Breast epithelium (tissue), 3 donors: ENCODE results near the gene DNAJB4.

Experiments used
- CTCF ChIP-seq, 3 donors: fragments of 450-650 bp; IDR thresholded peaks; one replicate each; pipeline ENCODE4 v1.5.1; 2016 to 2017; ENCODE audit warnings: antibody characterized with exemption in 3 of 3, mild to moderate bottlenecking in 3 of 3, moderate library complexity in 3 of 3
- POLR2A ChIP-seq: fragments of 450-650 bp; IDR thresholded peaks from one replicate; pipeline ENCODE4 v1.6.1; 2016; ENCODE audit warnings: antibody characterized with exemption, mild to moderate bottlenecking, moderate library complexity

GRCh38 chr1:77976433-77977076 lies 28.2 kb upstream of the DNAJB4 start:
- no peak for TF ChIP-seq CTCF (IDR thresholded peaks at IDR 0.05)
- TF ChIP-seq POLR2A, result no peak
